ENCODE results near the gene ANKRD13D. TPM values are rescaled to one million over a fixed set of nuclear protein-coding genes. Genes with fewer than 3 reads are reported as not detected.
A peak's percentile ranks its signal among the peaks of the same experiment; 100 is the strongest.

ANKRD13D gene
- polyA plus RNA-seq (2013), result 20.5 and 20.9 TPM in 2 replicates

- peak within 1 kb of the TSS; percentile 68 for H2AFZ ChIP-seq (ENCODE audit: insufficient read depth, low read length, poor library complexity)
- peak within 1 kb of the TSS; percentile 84 for H4K91ac ChIP-seq (ENCODE audit: low read depth, low read length)
- H3K23ac ChIP-seq (ENCODE audit: low read length), result peak within 1 kb of the TSS; percentile 17
- H3K4me3 ChIP-seq (ENCODE audit: low read depth, low read length), result peak within 1 kb of the TSS; percentile 91
- peak within 1 kb of the TSS; percentile 91 for H3K27ac ChIP-seq (ENCODE audit: low read depth, low read length)
- peak within 1 kb of the TSS; percentile 79 for H2BK5ac ChIP-seq (ENCODE audit: low read depth, low read length, poor library complexity)
- H4K12ac ChIP-seq (ENCODE audit: low read depth, low read length), result peak within 1 kb of the TSS; percentile 96
- H2BK12ac ChIP-seq (ENCODE audit: low read length), result no peak within 1 kb of the TSS
- peaks cover 3% of the 10 kb centered on the region for H3K9me3 ChIP-seq (ENCODE audit: insufficient read depth, low read depth, low read length)
- H3K14ac ChIP-seq (ENCODE audit: low read length), result peak within 1 kb of the TSS; percentile 91
- H3K27me3 ChIP-seq (ENCODE audit: insufficient read depth, low read length), result no peaks in the 10 kb centered on the region
- H3K9ac ChIP-seq (ENCODE audit: low read length), result peak within 1 kb of the TSS; percentile 77
- peaks cover 13 to 17% of the 10 kb centered on the region in 2 experiments for H3K4me1 ChIP-seq (ENCODE audit: control insufficient read depth in 1 of 2, insufficient read depth in 2 of 2, low read length in 2 of 2)
- DNase-seq, result peak in 1 of 2 donors; percentile 73
- peak within 1 kb of the TSS; percentile 97 for H3K18ac ChIP-seq (ENCODE audit: low read length)
- H2BK120ac ChIP-seq (ENCODE audit: insufficient read depth, low read length, poor library complexity), result peak within 1 kb of the TSS; percentile 85
- peak within 1 kb of the TSS; percentile 98 for H3K4me2 ChIP-seq (ENCODE audit: low read length)
- peaks cover 13% of the 10 kb centered on the region for H3K79me1 ChIP-seq (ENCODE audit: low read length)
- H4K8ac ChIP-seq (ENCODE audit: low read depth, low read length), result peak within 1 kb of the TSS; percentile 92
- peak within 1 kb of the TSS; percentile 24 for H2AK5ac ChIP-seq (ENCODE audit: low read length)
- H3K4ac ChIP-seq (ENCODE audit: low read depth, low read length), result peak within 1 kb of the TSS; percentile 90
- H3K36me3 ChIP-seq (ENCODE audit: control insufficient read depth in 1 of 2, insufficient read depth in 2 of 2, low read length in 2 of 2), result peaks cover 48 to 51% of the 10 kb centered on the region in 2 experiments
- WGBS (ENCODE audit: extremely low coverage, insufficient coverage, insufficient read length), result no CpG with 5 or more reads among the region's 56 CpGs
- H3K79me2 ChIP-seq (ENCODE audit: control insufficient read depth, insufficient read depth, low read length, poor library complexity), result peaks cover 10% of the 10 kb centered on the region
Observed at GRCh38 chr11:67289226-67289650, at the start of gene ANKRD13D. ANKRD13D (plus strand) TSS chr11:67289303; CDS start chr11:67289461, 158 bp downstream.

GRCh38 chr11:67239783-67240575 lies 49.1 kb upstream of the ANKRD13D start:
- H3K4me2 ChIP-seq (ENCODE audit: low read length), result peak overlapping the region; percentile 92
- H3K23ac ChIP-seq (ENCODE audit: low read length), result no peak overlapping the region
- peak overlapping the region; percentile 79 for H3K18ac ChIP-seq (ENCODE audit: low read length)
- H3K9ac ChIP-seq (ENCODE audit: low read length), result peak overlapping the region; percentile 82
- no peaks in the 10 kb centered on the region for H3K9me3 ChIP-seq (ENCODE audit: insufficient read depth, low read depth, low read length)
- H4K12ac ChIP-seq (ENCODE audit: low read depth, low read length), result no peak overlapping the region
- no peaks in the 10 kb centered on the region for H3K27me3 ChIP-seq (ENCODE audit: insufficient read depth, low read length)
- peak overlapping the region; percentile 37 for H2BK120ac ChIP-seq (ENCODE audit: insufficient read depth, low read length, poor library complexity)
- DNase-seq, result peak; percentile 98 to 99
- H3K79me1 ChIP-seq (ENCODE audit: low read length), result peaks cover 13% of the 10 kb centered on the region
- peak overlapping the region; percentile 91 for H3K27ac ChIP-seq (ENCODE audit: low read depth, low read length)
- H4K91ac ChIP-seq (ENCODE audit: low read depth, low read length), result peak overlapping the region; percentile 60
- peaks cover 10% of the 10 kb centered on the region for H3K79me2 ChIP-seq (ENCODE audit: control insufficient read depth, insufficient read depth, low read length, poor library complexity)
- H2BK12ac ChIP-seq (ENCODE audit: low read length), result peak overlapping the region; percentile 54
- WGBS (ENCODE audit: extremely low coverage, insufficient coverage, insufficient read length), result no CpG with 5 or more reads among the region's 31 CpGs
- no peak overlapping the region for H2AFZ ChIP-seq (ENCODE audit: insufficient read depth, low read length, poor library complexity)
- H3K4ac ChIP-seq (ENCODE audit: low read depth, low read length), result peak overlapping the region; percentile 12
- H4K8ac ChIP-seq (ENCODE audit: low read depth, low read length), result peak overlapping the region; percentile 51
- peak overlapping the region; percentile 85 for H2BK5ac ChIP-seq (ENCODE audit: low read depth, low read length, poor library complexity)
- H3K4me3 ChIP-seq (ENCODE audit: low read depth, low read length), result peak overlapping the region; percentile 82
- H2AK5ac ChIP-seq (ENCODE audit: low read length), result peak overlapping the region; percentile 27
- peak overlapping the region; percentile 70 for H3K14ac ChIP-seq (ENCODE audit: low read length)
- peaks cover 6 to 15% of the 10 kb centered on the region in 2 experiments for H3K36me3 ChIP-seq (ENCODE audit: control insufficient read depth in 1 of 2, insufficient read depth in 2 of 2, low read length in 2 of 2)
- peaks cover 10 to 21% of the 10 kb centered on the region in 2 experiments for H3K4me1 ChIP-seq (ENCODE audit: control insufficient read depth in 1 of 2, insufficient read depth in 2 of 2, low read length in 2 of 2)

GRCh38 chr11:67240576-67241389 lies 48.3 kb upstream of the ANKRD13D start:
- Histone ChIP-seq H3K9ac (ENCODE audit: low read length) (peak overlapping the region; percentile 82), H3K4me1 (ENCODE audit: control insufficient read depth in 1 of 2, insufficient read depth in 2 of 2, low read length in 2 of 2) (peaks cover 10 to 21% of the 10 kb centered on the region in 2 experiments), H3K4me2 (ENCODE audit: low read length) (peak overlapping the region; percentile 92), H3K27ac (ENCODE audit: low read depth, low read length) (peak overlapping the region; percentile 86), H4K12ac (ENCODE audit: low read depth, low read length) (no peak overlapping the region), H3K79me1 (ENCODE audit: low read length) (peaks cover 15% of the 10 kb centered on the region), H3K27me3 (ENCODE audit: insufficient read depth, low read length) (no peaks in the 10 kb centered on the region), H3K23ac (ENCODE audit: low read length) (no peak overlapping the region), H3K9me3 (ENCODE audit: insufficient read depth, low read depth, low read length) (peaks cover 2% of the 10 kb centered on the region), H3K36me3 (ENCODE audit: control insufficient read depth in 1 of 2, insufficient read depth in 2 of 2, low read length in 2 of 2) (peaks cover 9 to 22% of the 10 kb centered on the region in 2 experiments), H3K14ac (ENCODE audit: low read length) (peak overlapping the region; percentile 70), H2AK5ac (ENCODE audit: low read length) (peak overlapping the region; percentile 27), H2BK5ac (ENCODE audit: low read depth, low read length, poor library complexity) (peak overlapping the region; percentile 85), H2AFZ (ENCODE audit: insufficient read depth, low read length, poor library complexity) (no peak overlapping the region), H3K4ac (ENCODE audit: low read depth, low read length) (peak overlapping the region; percentile 12), H2BK120ac (ENCODE audit: insufficient read depth, low read length, poor library complexity) (peak overlapping the region; percentile 37), H4K91ac (ENCODE audit: low read depth, low read length) (peak overlapping the region; percentile 60), H2BK12ac (ENCODE audit: low read length) (peak overlapping the region; percentile 54), H3K18ac (ENCODE audit: low read length) (peak overlapping the region; percentile 79), H3K79me2 (ENCODE audit: control insufficient read depth, insufficient read depth, low read length, poor library complexity) (peaks cover 10% of the 10 kb centered on the region), H3K4me3 (ENCODE audit: low read depth, low read length) (peak overlapping the region; percentile 82), H4K8ac (ENCODE audit: low read depth, low read length) (peak overlapping the region; percentile 51)
- DNase-seq, result peak; percentile 72
- no CpG with 5 or more reads among the region's 16 CpGs for WGBS (ENCODE audit: extremely low coverage, insufficient coverage, insufficient read length)

- peaks cover 17 to 32% of the 10 kb centered on the region in 2 experiments for H3K36me3 ChIP-seq (ENCODE audit: control insufficient read depth in 1 of 2, insufficient read depth in 2 of 2, low read length in 2 of 2)
- H3K4me1 ChIP-seq (ENCODE audit: control insufficient read depth in 1 of 2, insufficient read depth in 2 of 2, low read length in 2 of 2), result peaks cover 15 to 31% of the 10 kb centered on the region in 2 experiments
- H3K27me3 ChIP-seq (ENCODE audit: insufficient read depth, low read length), result no peaks in the 10 kb centered on the region
- no CpG with 5 or more reads among the region's 1 CpG for WGBS (ENCODE audit: extremely low coverage, insufficient coverage, insufficient read length)
- no peak overlapping the region for H2BK5ac ChIP-seq (ENCODE audit: low read depth, low read length, poor library complexity)
- H3K27ac ChIP-seq (ENCODE audit: low read depth, low read length), result no peak overlapping the region
- no peak for DNase-seq
- no peak overlapping the region for H3K4me3 ChIP-seq (ENCODE audit: low read depth, low read length)
- peak overlapping the region; percentile 72 for H3K4ac ChIP-seq (ENCODE audit: low read depth, low read length)
- H4K91ac ChIP-seq (ENCODE audit: low read depth, low read length), result no peak overlapping the region
- no peak overlapping the region for H2AFZ ChIP-seq (ENCODE audit: insufficient read depth, low read length, poor library complexity)
- H3K14ac ChIP-seq (ENCODE audit: low read length), result no peak overlapping the region
- H2BK12ac ChIP-seq (ENCODE audit: low read length), result no peak overlapping the region
- no peak overlapping the region for H2BK120ac ChIP-seq (ENCODE audit: insufficient read depth, low read length, poor library complexity)
- peaks cover 15% of the 10 kb centered on the region for H3K79me1 ChIP-seq (ENCODE audit: low read length)
- no peak overlapping the region for H4K12ac ChIP-seq (ENCODE audit: low read depth, low read length)
- H3K9ac ChIP-seq (ENCODE audit: low read length), result no peak overlapping the region
- H3K18ac ChIP-seq (ENCODE audit: low read length), result no peak overlapping the region
- H3K9me3 ChIP-seq (ENCODE audit: insufficient read depth, low read depth, low read length), result peaks cover 2% of the 10 kb centered on the region
- H2AK5ac ChIP-seq (ENCODE audit: low read length), result no peak overlapping the region
- H4K8ac ChIP-seq (ENCODE audit: low read depth, low read length), result no peak overlapping the region
- peaks cover 10% of the 10 kb centered on the region for H3K79me2 ChIP-seq (ENCODE audit: control insufficient read depth, insufficient read depth, low read length, poor library complexity)
- H3K23ac ChIP-seq (ENCODE audit: low read length), result no peak overlapping the region
- no peak overlapping the region for H3K4me2 ChIP-seq (ENCODE audit: low read length)
Observed at GRCh38 chr11:67242548-67242947, 46.6 kb upstream of the ANKRD13D start.
